Ishikawa (cell line): Measurements from ENCODE around the gene KMT2E.

Experiments
- EP300 ChIP-seq: IDR thresholded peaks from 2 replicates; pipeline ENCODE4 v1.6.1; 2012; ENCODE audit warnings: borderline replicate concordance
- NFIC ChIP-seq: IDR thresholded peaks from 2 replicates; pipeline ENCODE4 v1.6.1; 2012
- YY1 ChIP-seq: IDR thresholded peaks from 2 replicates; pipeline ENCODE4 v1.6.1; 2012; ENCODE audit warnings: low read depth
- TF ChIP-seq, protein P1 (sequence below): IDR thresholded peaks from 2 replicates; pipeline ENCODE4 v1.6.1; 2012

GRCh38 chr7:105136221-105136620, 122.2 kb downstream of the KMT2E start:
- TF ChIP-seq NFIC = no peak
- TF ChIP-seq, protein P1, sequence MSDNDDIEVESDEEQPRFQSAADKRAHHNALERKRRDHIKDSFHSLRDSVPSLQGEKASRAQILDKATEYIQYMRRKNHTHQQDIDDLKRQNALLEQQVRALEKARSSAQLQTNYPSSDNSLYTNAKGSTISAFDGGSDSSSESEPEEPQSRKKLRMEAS = no peak
- no peak for TF ChIP-seq EP300
- TF ChIP-seq YY1 = no peak
